Mucosa of rectum (tissue), 2 donors: ENCODE results near the gene STX4.

ENCODE experiments used
- H3K27ac ChIP-seq, 2 donors: one replicate each; pipeline ENCODE4 v1.7.0; 2013; ENCODE audit warnings: inconsistent platforms in 2 of 2, low read depth in 2 of 2, low read length in 2 of 2
- H3K27me3 ChIP-seq, 2 donors: one replicate each; pipeline ENCODE4 v1.7.0; 2013; ENCODE audit warnings: low read length in 2 of 2; ENCODE audit not compliant: control insufficient read depth in 2 of 2, insufficient read depth in 2 of 2
- H3K36me3 ChIP-seq, 2 donors: one replicate each; pipeline ENCODE4 v1.7.0; 2013; ENCODE audit warnings: low read length in 2 of 2; ENCODE audit not compliant: control insufficient read depth in 2 of 2, insufficient read depth in 2 of 2
- H3K4me1 ChIP-seq, 2 donors: one replicate each; pipeline ENCODE4 v1.7.0; 2013; ENCODE audit warnings: low read length in 2 of 2, mild to moderate bottlenecking in 1 of 2; ENCODE audit not compliant: control insufficient read depth in 2 of 2, insufficient read depth in 2 of 2
- H3K4me3 ChIP-seq, 2 donors: one replicate each; pipeline ENCODE4 v1.7.0; 2013; ENCODE audit warnings: low read length in 2 of 2
- H3K9ac ChIP-seq, 2 donors: one replicate each; pipeline ENCODE4 v1.7.0; 2013; ENCODE audit warnings: low read length in 2 of 2, low read depth in 1 of 2, mild to moderate bottlenecking in 1 of 2
- H3K9me3 ChIP-seq, 2 donors: one replicate each; pipeline ENCODE4 v1.7.0; 2013; ENCODE audit warnings: low read length in 2 of 2; ENCODE audit not compliant: control insufficient read depth in 2 of 2
- donor health status: healthy.
- donor health status: Normal muscosa, but diverticular disease.

Gene STX4

GRCh38 chr16:31083556-31083955 is 50.2 kb downstream of the STX4 start:
- Histone ChIP-seq H3K9ac (no peak overlapping the region), H3K4me3 (no peak overlapping the region), H3K4me1 (no peaks in the 10 kb centered on the region), H3K36me3 (peaks cover 29 to 35% of the 10 kb centered on the region in 2 donors), H3K27ac (no peak overlapping the region), H3K27me3 (no peaks in the 10 kb centered on the region), H3K9me3 (no peaks in the 10 kb centered on the region)

- no peaks in the 10 kb centered on the region for H3K4me1 ChIP-seq
Observed at GRCh38 chr16:31083981-31084380, 50.6 kb downstream of the STX4 start.

GRCh38 chr16:31084584-31085302 is 51.4 kb downstream of the STX4 start:
- Histone ChIP-seq H3K9ac (no peak overlapping the region), H3K4me1 (no peaks in the 10 kb centered on the region), H3K27ac (no peak overlapping the region), H3K27me3 (no peaks in the 10 kb centered on the region), H3K9me3 (no peaks in the 10 kb centered on the region), H3K4me3 (no peak overlapping the region), H3K36me3 (peaks cover 19 to 25% of the 10 kb centered on the region in 2 donors)

More at GRCh38 chr16:31083981-31084380, 50.6 kb downstream of the STX4 start:
- Histone ChIP-seq H3K27ac (no peak overlapping the region), H3K36me3 (peaks cover 26 to 33% of the 10 kb centered on the region in 2 donors), H3K27me3 (no peaks in the 10 kb centered on the region), H3K9ac (no peak overlapping the region), H3K4me3 (no peak overlapping the region), H3K9me3 (no peaks in the 10 kb centered on the region)

GRCh38 chr16:31085411-31085810 is 52.1 kb downstream of the STX4 start:
- peaks cover 15 to 19% of the 10 kb centered on the region in 2 donors for H3K36me3 ChIP-seq
- H3K4me1 ChIP-seq: no peaks in the 10 kb centered on the region
- H3K9ac ChIP-seq: no peak overlapping the region
- H3K4me3 ChIP-seq: no peak overlapping the region
- H3K27ac ChIP-seq: no peak overlapping the region
- no peaks in the 10 kb centered on the region for H3K27me3 ChIP-seq
- no peaks in the 10 kb centered on the region for H3K9me3 ChIP-seq

- Histone ChIP-seq H3K4me3 (no peak overlapping the region), H3K9ac (no peak overlapping the region), H3K27ac (no peak overlapping the region), H3K36me3 (peaks cover 11 to 18% of the 10 kb centered on the region in 2 donors), H3K27me3 (no peaks in the 10 kb centered on the region), H3K4me1 (no peaks in the 10 kb centered on the region), H3K9me3 (no peaks in the 10 kb centered on the region)
Observed at GRCh38 chr16:31085873-31086628, 52.7 kb downstream of the STX4 start.

- H3K4me3 ChIP-seq: no peak overlapping the region
- H3K9ac ChIP-seq: no peak overlapping the region
- H3K9me3 ChIP-seq: no peaks in the 10 kb centered on the region
- no peaks in the 10 kb centered on the region for H3K27me3 ChIP-seq
- no peak overlapping the region for H3K27ac ChIP-seq
- H3K36me3 ChIP-seq: peaks cover 12 to 17% of the 10 kb centered on the region in 2 donors
- no peaks in the 10 kb centered on the region for H3K4me1 ChIP-seq
Observed at GRCh38 chr16:31086629-31086906, 53.2 kb downstream of the STX4 start.

- Histone ChIP-seq H3K36me3 (peaks cover 9 to 17% of the 10 kb centered on the region in 2 donors), H3K9ac (no peak overlapping the region), H3K4me3 (no peak overlapping the region), H3K4me1 (no peaks in the 10 kb centered on the region), H3K27me3 (no peaks in the 10 kb centered on the region), H3K9me3 (no peaks in the 10 kb centered on the region), H3K27ac (no peak overlapping the region)
Observed at GRCh38 chr16:31087481-31087880, 54.1 kb downstream of the STX4 start.

GRCh38 chr16:31087971-31088370 is 54.6 kb downstream of the STX4 start:
- Histone ChIP-seq H3K36me3 (peaks cover 9 to 17% of the 10 kb centered on the region in 2 donors), H3K27me3 (no peaks in the 10 kb centered on the region), H3K4me3 (no peak overlapping the region), H3K9me3 (no peaks in the 10 kb centered on the region), H3K9ac (no peak overlapping the region), H3K4me1 (no peaks in the 10 kb centered on the region), H3K27ac (no peak overlapping the region)

- Histone ChIP-seq H3K4me1 (peaks cover 4 to 5% of the 10 kb centered on the region in 2 donors), H3K27me3 (no peaks in the 10 kb centered on the region), H3K9me3 (no peaks in the 10 kb centered on the region), H3K27ac (no peak within 1 kb of the TSS), H3K9ac (no peak within 1 kb of the TSS), H3K4me3 (no peak within 1 kb of the TSS), H3K36me3 (peaks cover 9 to 14% of the 10 kb centered on the region in 2 donors)
Observed at GRCh38 chr16:31088459-31089183, 55.3 kb downstream of the STX4 start, which contains the start of gene PRSS53. PRSS53 (minus strand) TSS chr16:31088943; CDS start chr16:31088809, 134 bp downstream.

- Histone ChIP-seq H3K27me3 (no peaks in the 10 kb centered on the region), H3K9me3 (no peaks in the 10 kb centered on the region), H3K27ac (no peak overlapping the region), H3K4me1 (peaks cover 8 to 10% of the 10 kb centered on the region in 2 donors), H3K4me3 (no peak overlapping the region), H3K36me3 (peaks cover 9 to 14% of the 10 kb centered on the region in 2 donors), H3K9ac (no peak overlapping the region)
Observed at GRCh38 chr16:31089199-31089598, 55.8 kb downstream of the STX4 start.
